HepG2 (cell line): ENCODE data around the gene RNU7-1. TPM values are rescaled to one million over a fixed set of nuclear protein-coding genes. Genes with fewer than 3 reads are reported as not detected.

ENCODE experiments used
- ASH2L ChIP-seq: fragments of 300-600, 200-600 bp; sonication (generic); IDR thresholded peaks from 2 replicates; pipeline ENCODE4 v1.7.0; 2017; ENCODE audit warnings: low read depth, mild to moderate bottlenecking, moderate library complexity, mixed read lengths, low read length; ENCODE audit not compliant: insufficient read length
- EED ChIP-seq: sonication (generic); formaldehyde crosslinking; IDR thresholded peaks from 2 replicates; pipeline ENCODE4 v1.5.0; 2020; ENCODE audit warnings: mild to moderate bottlenecking, missing genetic modification reagents
- HMG20B ChIP-seq: conservative IDR thresholded peaks from 2 replicates; pipeline ENCODE4 v1.6.1; 2016; ENCODE audit warnings: missing genetic modification reagents, missing compliant biosample characterization
- HOXA5 ChIP-seq: sonication (generic); formaldehyde crosslinking; IDR thresholded peaks from 2 replicates; pipeline ENCODE4 v1.4.0; 2020; ENCODE audit warnings: missing genetic modification reagents
- KAT8 ChIP-seq: IDR thresholded peaks from 2 replicates; pipeline ENCODE4 v1.6.1; 2016; ENCODE audit warnings: missing genetic modification reagents, missing compliant biosample characterization
- MXI1 ChIP-seq: IDR thresholded peaks from 3 replicates; pipeline ENCODE4 v1.6.1; 2012; ENCODE audit warnings: low read depth, low read length, inconsistent platforms, borderline replicate concordance
- PAXIP1 ChIP-seq: sonication (generic); formaldehyde crosslinking; conservative IDR thresholded peaks from 2 replicates; pipeline ENCODE4 v1.4.0; 2020; ENCODE audit warnings: mild to moderate bottlenecking, missing genetic modification reagents, moderate library complexity
- PHF8 ChIP-seq: sonication (generic); formaldehyde crosslinking; IDR thresholded peaks from 2 replicates; pipeline ENCODE4 v1.5.0; 2020; ENCODE audit warnings: missing genetic modification reagents
- POLR2A ChIP-seq, 2 experiments: IDR thresholded peaks; 2 replicates each; pipeline ENCODE4 v1.6.1; 2011; ENCODE audit warnings: low read depth in 2 of 2, low read length in 2 of 2, mild to moderate bottlenecking in 1 of 2, moderate library complexity in 1 of 2; ENCODE audit not compliant: insufficient read depth in 1 of 2
- SOX6 ChIP-seq, 2 experiments: fragments of 450-650 bp in 1 of 2; sonication (generic) in 1 of 2; formaldehyde crosslinking in 1 of 2; IDR thresholded peaks; 2 replicates each; pipeline versions ENCODE4 v1.4.0 to v1.6.1; 2017 to 2020; ENCODE audit warnings: antibody characterized with exemption in 1 of 2, mild to moderate bottlenecking in 1 of 2, missing genetic modification reagents in 1 of 2
- SRSF9 ChIP-seq: fragments of 200-400 bp; formaldehyde crosslinking; IDR thresholded peaks from 2 replicates; pipeline ENCODE4 v1.6.1; 2018; ENCODE audit warnings: borderline replicate concordance, mild to moderate bottlenecking, low read depth, low read length; ENCODE audit not compliant: insufficient read depth, poor library complexity, severe bottlenecking
- TFDP1 ChIP-seq: IDR thresholded peaks from 2 replicates; pipeline ENCODE4 v1.6.1; 2016; ENCODE audit warnings: missing compliant biosample characterization, missing genetic modification reagents, borderline replicate concordance
- ZFP36L1 ChIP-seq: sonication (generic); formaldehyde crosslinking; IDR thresholded peaks from 2 replicates; pipeline ENCODE4 v1.8.0; 2022; ENCODE audit warnings: mild to moderate bottlenecking, missing genetic modification reagents, moderate library complexity
- ZNF232 ChIP-seq: sonication (generic); formaldehyde crosslinking; IDR thresholded peaks from 2 replicates; pipeline ENCODE4 v1.4.0; 2020; ENCODE audit warnings: missing genetic modification reagents, borderline replicate concordance
- ZNF468 ChIP-seq: sonication (generic); formaldehyde crosslinking; IDR thresholded peaks from 2 replicates; pipeline ENCODE4 v1.8.0; 2022; ENCODE audit warnings: mild to moderate bottlenecking, moderate library complexity, missing genetic modification reagents
- ZNF674 ChIP-seq: sonication (generic); formaldehyde crosslinking; IDR thresholded peaks from 2 replicates; pipeline ENCODE4 v1.5.0; 2020; ENCODE audit warnings: low read depth, mild to moderate bottlenecking, missing genetic modification reagents
- ZNF746 ChIP-seq: sonication (generic); formaldehyde crosslinking; IDR thresholded peaks from 2 replicates; pipeline ENCODE4 v1.8.0; 2022; ENCODE audit warnings: mild to moderate bottlenecking, missing genetic modification reagents
- polyA plus RNA-seq, 8 experiments: library from polyadenylated mRNA; depleted of rRNA in 3 of 8; stranded (reverse) in 7 of 8; unstranded in 1 of 8; fragments of >200 nt; fragmentation: Illumina TruSeq in 4 of 8; extraction: Trizol in 4 of 8; gene quantifications; 2 replicates each; pipeline versions ENCODE4 v1.2.1 to v1.2.3, GENCODE V29; 2011 to 2016; ENCODE audit warnings: low read depth in 4 of 8, missing spikeins in 1 of 8, mixed read lengths in 1 of 8; ENCODE audit not compliant: insufficient read depth in 1 of 8
- total RNA-seq, 5 experiments: library from RNA; depleted of rRNA; stranded (reverse); fragments of >200 nt; fragmentation: Illumina TruSeq; extraction: Trizol; gene quantifications; 2 replicates each; pipeline ENCODE4 v1.2.3, GENCODE V29; 2016; ENCODE audit warnings: low read depth in 1 of 5
- TF ChIP-seq, protein P1 (sequence below): sonication (generic); formaldehyde crosslinking; conservative IDR thresholded peaks from 2 replicates; pipeline ENCODE4 v1.8.0; 2022; ENCODE audit warnings: mild to moderate bottlenecking, moderate library complexity, missing genetic modification reagents
- TF ChIP-seq, protein P2 (sequence below): sonication (generic); formaldehyde crosslinking; IDR thresholded peaks from 2 replicates; pipeline ENCODE4 v1.8.0; 2022; ENCODE audit warnings: missing genetic modification reagents, mild to moderate bottlenecking, moderate library complexity, borderline replicate concordance

The RNU7-1 gene
- total and polyA plus RNA-seq, 2 of the 13 experiments (the other 11 are each of a cell fraction or from before 2014, with no cell fraction given) = not detected

DNA sequence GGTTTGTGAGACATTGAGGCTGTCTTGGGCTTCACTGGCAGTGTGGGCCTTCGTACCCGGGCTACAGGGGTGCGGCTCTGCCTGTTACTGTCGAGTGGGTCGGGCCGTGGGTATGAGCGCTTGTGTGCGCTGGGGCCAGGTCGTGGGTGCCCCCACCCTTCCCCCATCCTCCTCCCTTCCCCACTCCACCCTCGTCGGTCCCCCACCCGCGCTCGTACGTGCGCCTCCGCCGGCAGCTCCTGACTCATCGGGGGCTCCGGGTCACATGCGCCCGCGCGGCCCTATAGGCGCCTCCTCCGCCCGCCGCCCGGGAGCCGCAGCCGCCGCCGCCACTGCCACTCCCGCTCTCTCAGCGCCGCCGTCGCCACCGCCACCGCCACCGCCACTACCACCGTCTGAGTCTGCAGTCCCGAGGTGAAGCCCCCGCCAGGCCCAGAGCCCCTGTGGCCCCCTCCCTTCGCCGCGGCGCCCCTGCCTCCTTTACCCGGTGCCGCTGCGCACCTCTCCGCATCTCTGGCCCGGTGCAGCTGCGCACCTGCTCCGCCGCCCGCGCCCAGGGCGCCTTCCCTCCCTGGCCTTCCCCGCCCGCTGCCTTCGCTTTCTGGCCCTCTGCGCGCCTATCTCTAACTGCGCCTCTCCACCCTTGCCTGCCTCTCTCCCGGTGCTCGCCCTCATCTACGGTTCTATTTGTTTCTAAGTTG lies 29.2 kb upstream of the RNU7-1 start, which contains the start of gene ENO2 (continued):
- TF ChIP-seq ZNF232 = no peak
- no peak for TF ChIP-seq ZFP36L1 (CRISPR knock-in tag)
- 0 out of 2 replicates have a peak, but pooled peaks have one; percentile 13 for TF ChIP-seq HMG20B
- no peak for TF ChIP-seq SOX6 (IDR thresholded peaks at IDR 0.05)
- TF ChIP-seq SOX6 (CRISPR knock-in tag; IDR thresholded peaks at IDR 0.05) = 0 out of 2 replicates have a peak, but pooled peaks have one; percentile 3
- TF ChIP-seq MXI1 = peak; percentile 30; the same call in 1 of the 3 replicates
- TF ChIP-seq TFDP1 (CRISPR knock-in tag) = peak; percentile 47; the same call in 1 of the 2 replicates
- TF ChIP-seq POLR2A (IDR thresholded peaks at IDR 0.05; ENCODE audit: insufficient read depth in 1 of 2, low read depth in 2 of 2, low read length in 2 of 2) = peak in 1 of 2 experiments; percentile 68; a peak in 2 of 4 replicates
- TF ChIP-seq ZNF746 (CRISPR knock-in tag) = 0 out of 2 replicates have a peak, but pooled peaks have one; percentile 37
- 0 out of 2 replicates have a peak, but pooled peaks have one; percentile 41 for TF ChIP-seq ZNF674
- 0 out of 2 replicates have a peak, but pooled peaks have one; percentile 15 for TF ChIP-seq KAT8
- TF ChIP-seq, protein P1, sequence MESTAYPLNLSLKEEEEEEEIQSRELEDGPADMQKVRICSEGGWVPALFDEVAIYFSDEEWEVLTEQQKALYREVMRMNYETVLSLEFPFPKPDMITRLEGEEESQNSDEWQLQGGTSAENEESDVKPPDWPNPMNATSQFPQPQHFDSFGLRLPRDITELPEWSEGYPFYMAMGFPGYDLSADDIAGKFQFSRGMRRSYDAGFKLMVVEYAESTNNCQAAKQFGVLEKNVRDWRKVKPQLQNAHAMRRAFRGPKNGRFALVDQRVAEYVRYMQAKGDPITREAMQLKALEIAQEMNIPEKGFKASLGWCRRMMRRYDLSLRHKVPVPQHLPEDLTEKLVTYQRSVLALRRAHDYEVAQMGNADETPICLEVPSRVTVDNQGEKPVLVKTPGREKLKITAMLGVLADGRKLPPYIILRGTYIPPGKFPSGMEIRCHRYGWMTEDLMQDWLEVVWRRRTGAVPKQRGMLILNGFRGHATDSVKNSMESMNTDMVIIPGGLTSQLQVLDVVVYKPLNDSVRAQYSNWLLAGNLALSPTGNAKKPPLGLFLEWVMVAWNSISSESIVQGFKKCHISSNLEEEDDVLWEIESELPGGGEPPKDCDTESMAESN (CRISPR knock-in tag) = peak; percentile 50; the same call in 1 of the 2 replicates
- TF ChIP-seq, protein P2, sequence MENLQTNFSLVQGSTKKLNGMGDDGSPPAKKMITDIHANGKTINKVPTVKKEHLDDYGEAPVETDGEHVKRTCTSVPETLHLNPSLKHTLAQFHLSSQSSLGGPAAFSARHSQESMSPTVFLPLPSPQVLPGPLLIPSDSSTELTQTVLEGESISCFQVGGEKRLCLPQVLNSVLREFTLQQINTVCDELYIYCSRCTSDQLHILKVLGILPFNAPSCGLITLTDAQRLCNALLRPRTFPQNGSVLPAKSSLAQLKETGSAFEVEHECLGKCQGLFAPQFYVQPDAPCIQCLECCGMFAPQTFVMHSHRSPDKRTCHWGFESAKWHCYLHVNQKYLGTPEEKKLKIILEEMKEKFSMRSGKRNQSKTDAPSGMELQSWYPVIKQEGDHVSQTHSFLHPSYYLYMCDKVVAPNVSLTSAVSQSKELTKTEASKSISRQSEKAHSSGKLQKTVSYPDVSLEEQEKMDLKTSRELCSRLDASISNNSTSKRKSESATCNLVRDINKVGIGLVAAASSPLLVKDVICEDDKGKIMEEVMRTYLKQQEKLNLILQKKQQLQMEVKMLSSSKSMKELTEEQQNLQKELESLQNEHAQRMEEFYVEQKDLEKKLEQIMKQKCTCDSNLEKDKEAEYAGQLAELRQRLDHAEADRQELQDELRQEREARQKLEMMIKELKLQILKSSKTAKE (CRISPR knock-in tag) = 0 out of 2 replicates have a peak, but pooled peaks have one; percentile 7
- peak; percentile 62 for TF ChIP-seq ASH2L
- 0 out of 2 replicates have a peak, but pooled peaks have one; percentile 36 for TF ChIP-seq ZNF468
- 0 out of 2 replicates have a peak, but pooled peaks have one; percentile 36 for TF ChIP-seq EED (CRISPR knock-in tag)
- TF ChIP-seq HOXA5 (CRISPR knock-in tag) = peak; percentile 46
- TF ChIP-seq PHF8 (CRISPR knock-in tag) = peak; percentile 45
- no peak for TF ChIP-seq PAXIP1 (CRISPR knock-in tag)
- no peak for TF ChIP-seq SRSF9
